Uterus (tissue), 2 donors: ENCODE data around the gene SCYL1.

ENCODE experiments used
- POLR2A ChIP-seq, 2 donors: fragments of 450-650 bp; IDR thresholded peaks; one replicate each; pipeline ENCODE4 v1.6.1; 2016; ENCODE audit warnings: antibody characterized with exemption in 2 of 2, mild to moderate bottlenecking in 1 of 2, moderate library complexity in 1 of 2
- TF ChIP-seq, protein P1 (sequence below), 4 experiments: fragments of 200-600 bp in 2 of 4; fragments of 450-650 bp in 2 of 4; sonication (generic) in 2 of 4; IDR thresholded peaks; one replicate each; pipeline ENCODE4 v1.5.1; 2016 to 2019; ENCODE audit warnings: antibody characterized with exemption in 4 of 4, mild to moderate bottlenecking in 2 of 4, moderate library complexity in 1 of 4

GRCh38 chr11:65497141-65498041, 27.5 kb upstream of the SCYL1 start:
- TF ChIP-seq, protein P1, sequence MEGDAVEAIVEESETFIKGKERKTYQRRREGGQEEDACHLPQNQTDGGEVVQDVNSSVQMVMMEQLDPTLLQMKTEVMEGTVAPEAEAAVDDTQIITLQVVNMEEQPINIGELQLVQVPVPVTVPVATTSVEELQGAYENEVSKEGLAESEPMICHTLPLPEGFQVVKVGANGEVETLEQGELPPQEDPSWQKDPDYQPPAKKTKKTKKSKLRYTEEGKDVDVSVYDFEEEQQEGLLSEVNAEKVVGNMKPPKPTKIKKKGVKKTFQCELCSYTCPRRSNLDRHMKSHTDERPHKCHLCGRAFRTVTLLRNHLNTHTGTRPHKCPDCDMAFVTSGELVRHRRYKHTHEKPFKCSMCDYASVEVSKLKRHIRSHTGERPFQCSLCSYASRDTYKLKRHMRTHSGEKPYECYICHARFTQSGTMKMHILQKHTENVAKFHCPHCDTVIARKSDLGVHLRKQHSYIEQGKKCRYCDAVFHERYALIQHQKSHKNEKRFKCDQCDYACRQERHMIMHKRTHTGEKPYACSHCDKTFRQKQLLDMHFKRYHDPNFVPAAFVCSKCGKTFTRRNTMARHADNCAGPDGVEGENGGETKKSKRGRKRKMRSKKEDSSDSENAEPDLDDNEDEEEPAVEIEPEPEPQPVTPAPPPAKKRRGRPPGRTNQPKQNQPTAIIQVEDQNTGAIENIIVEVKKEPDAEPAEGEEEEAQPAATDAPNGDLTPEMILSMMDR (IDR thresholded peaks at IDR 0.05): peak in 3 of 4 experiments; percentile 11 to 38 (median 36)
- peak; percentile 93 to 97 for TF ChIP-seq POLR2A (IDR thresholded peaks at IDR 0.05)
